Activated CD4-positive, alpha-beta memory T cell treated with anti-CD3 and anti-CD28 coated beads for 36 hours (primary cell): ENCODE measurements around the gene MAMLD1. TPM values are rescaled to one million over a fixed set of nuclear protein-coding genes. Genes with fewer than 3 reads are reported as not detected.

Experiments
- CTCF ChIA-PET: fragments of 350-600 bp; sonication (Branson Sonifier 250); formaldehyde crosslinking; loops from one replicate; lab custom pipeline; 2021; ENCODE audit warnings: antibody characterized with exemption, inconsistent platforms; lab: Charles Lee
- POLR2A ChIA-PET: fragments of 350-600 bp; sonication (Branson Sonifier 250); formaldehyde crosslinking; loops from one replicate; lab custom pipeline; 2021; ENCODE audit warnings: antibody characterized with exemption; lab: Charles Lee
- DNase-seq: peaks from one replicate; pipeline ENCODE4 v3.0.0-alpha.2; 2020
- H3K27ac Mint-ChIP-seq: one replicate; pipeline ENCODE4 v1.8.0; 2021; ENCODE audit warnings: mixed read lengths
- H3K27me3 Mint-ChIP-seq: one replicate; pipeline ENCODE4 v1.8.0; 2021; ENCODE audit warnings: mixed read lengths
- H3K36me3 Mint-ChIP-seq: one replicate; pipeline ENCODE4 v1.8.0; 2021; ENCODE audit warnings: mixed read lengths
- H3K4me1 Mint-ChIP-seq: one replicate; pipeline ENCODE4 v1.8.0; 2021; ENCODE audit warnings: low read depth, mixed read lengths
- H3K4me3 Mint-ChIP-seq: one replicate; pipeline ENCODE4 v1.8.0; 2021; ENCODE audit warnings: mild to moderate bottlenecking, mixed read lengths
- H3K9me3 Mint-ChIP-seq: one replicate; pipeline ENCODE4 v1.8.0; 2021; ENCODE audit warnings: mixed read lengths
- intact Hi-C: fragments of 100-400 bp; cut with micrococcal nuclease; formaldehyde crosslinking; loops from one replicate; pipeline ENCODE4 v1.15.1; 2023
- total RNA-seq, 2 experiments: library from RNA; stranded (reverse); gene quantifications; one replicate each; pipeline ENCODE4 v1.2.3, GENCODE V29; 2021

MAMLD1 gene, protein sequence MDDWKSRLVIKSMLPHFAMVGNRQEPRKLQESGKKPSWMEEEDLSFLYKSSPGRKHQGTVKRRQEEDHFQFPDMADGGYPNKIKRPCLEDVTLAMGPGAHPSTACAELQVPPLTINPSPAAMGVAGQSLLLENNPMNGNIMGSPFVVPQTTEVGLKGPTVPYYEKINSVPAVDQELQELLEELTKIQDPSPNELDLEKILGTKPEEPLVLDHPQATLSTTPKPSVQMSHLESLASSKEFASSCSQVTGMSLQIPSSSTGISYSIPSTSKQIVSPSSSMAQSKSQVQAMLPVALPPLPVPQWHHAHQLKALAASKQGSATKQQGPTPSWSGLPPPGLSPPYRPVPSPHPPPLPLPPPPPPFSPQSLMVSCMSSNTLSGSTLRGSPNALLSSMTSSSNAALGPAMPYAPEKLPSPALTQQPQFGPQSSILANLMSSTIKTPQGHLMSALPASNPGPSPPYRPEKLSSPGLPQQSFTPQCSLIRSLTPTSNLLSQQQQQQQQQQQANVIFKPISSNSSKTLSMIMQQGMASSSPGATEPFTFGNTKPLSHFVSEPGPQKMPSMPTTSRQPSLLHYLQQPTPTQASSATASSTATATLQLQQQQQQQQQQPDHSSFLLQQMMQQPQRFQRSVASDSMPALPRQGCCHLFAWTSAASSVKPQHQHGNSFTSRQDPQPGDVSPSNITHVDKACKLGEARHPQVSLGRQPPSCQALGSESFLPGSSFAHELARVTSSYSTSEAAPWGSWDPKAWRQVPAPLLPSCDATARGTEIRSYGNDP
- 1 to 10 TPM; 2.1 to 2.2 TPM for total RNA-seq

DNA sequence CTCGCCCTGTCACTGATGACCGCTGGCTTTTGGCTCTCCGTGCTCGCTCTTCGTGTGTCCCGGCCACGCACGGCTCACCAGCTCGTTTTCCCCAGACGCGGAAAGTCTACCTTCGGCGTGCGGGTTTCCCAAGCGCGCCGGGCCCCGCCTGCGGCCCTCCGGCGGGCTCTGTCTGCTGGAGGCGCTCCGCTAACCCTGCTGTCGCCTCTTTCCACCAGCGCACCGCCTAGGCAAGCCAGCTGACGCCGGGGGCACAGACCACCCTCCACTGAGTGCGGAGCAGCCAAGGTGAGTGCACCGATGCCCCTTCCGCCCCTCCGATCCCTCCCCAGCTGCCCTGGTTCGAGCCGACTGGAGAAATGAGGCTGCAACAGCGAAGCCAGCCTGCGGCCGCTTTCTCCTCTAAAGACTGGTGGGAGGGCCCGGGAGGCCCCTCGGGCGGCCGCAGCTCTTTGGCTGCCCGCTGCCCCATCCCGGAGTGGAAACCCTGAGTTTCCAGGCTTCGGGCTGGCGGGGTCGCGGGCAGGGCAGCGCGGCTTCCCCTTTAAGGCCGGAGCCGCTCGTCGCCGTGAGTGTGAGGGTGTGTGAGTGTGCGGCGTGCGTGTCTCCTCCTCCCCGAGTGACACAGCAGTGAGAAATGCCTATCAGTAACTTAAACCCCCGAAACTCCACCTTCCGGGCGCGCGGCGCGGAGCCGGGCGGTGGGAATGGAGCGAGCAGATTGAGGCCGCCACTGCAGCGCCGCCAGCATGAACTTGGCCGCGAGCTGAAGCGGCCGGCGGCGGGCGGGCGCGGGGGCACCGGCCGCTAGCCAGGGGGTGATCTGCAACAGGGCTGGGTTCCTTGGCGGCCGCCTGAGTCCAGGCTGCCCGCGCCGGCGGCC lies at the start of gene MAMLD1:
Gene MAMLD1, plus strand, starts transcription at position 719 of the 883 bp plus-strand sequence. CDS start 82,200 bp downstream, outside the sequence.
- ChIA-PET CTCF (interaction anchor here (0.7 to 1.6 kb wide), 3 partner anchors 122 to 372 kb away, joined by 3 read pairs; no protein-coding TSS in a partner anchor), POLR2A (interaction anchor here (1.3 to 1.6 kb wide), 2 partner anchors 120 to 208 kb away, joined by 3 read pairs; no protein-coding TSS in a partner anchor)
- Mint-ChIP-seq H3K9me3 (no peaks in the 10 kb centered on the region), H3K4me1 (peaks cover 18% of the 10 kb centered on the region), H3K36me3 (no peaks in the 10 kb centered on the region), H3K27me3 (peaks cover 9% of the 10 kb centered on the region), H3K4me3 (peak within 1 kb of the TSS; percentile 79), H3K27ac (peak within 1 kb of the TSS; percentile 38)
- DNase-seq: peak; percentile 68
- intact Hi-C loops: loop anchor here (2.0 to 5.0 kb wide), 4 partner anchors 116 to 401 kb away; partner anchors contain the start of gene MTMR1

DNA sequence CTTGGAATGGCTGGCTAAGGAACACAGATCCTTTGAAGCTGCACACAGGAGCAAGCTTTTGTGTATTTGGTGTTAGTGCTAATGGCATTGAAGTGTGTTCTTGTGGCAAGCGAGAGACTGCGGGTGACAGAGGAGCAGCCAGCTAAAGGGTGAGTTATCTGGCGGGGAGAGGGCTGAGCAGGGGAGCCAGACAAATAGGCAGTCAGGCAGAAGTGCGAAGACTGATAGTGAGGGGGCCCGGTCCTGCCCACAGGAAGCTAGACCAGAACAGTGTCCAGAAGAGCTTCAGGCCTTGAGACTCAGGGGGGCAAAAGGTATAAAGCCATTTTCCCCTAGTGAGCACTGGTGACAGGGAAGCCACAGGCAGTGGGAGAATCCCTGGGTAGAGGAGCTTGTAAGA lies 49.6 kb upstream of the MAMLD1 start:
- POLR2A ChIA-PET: no interaction called here

DNA sequence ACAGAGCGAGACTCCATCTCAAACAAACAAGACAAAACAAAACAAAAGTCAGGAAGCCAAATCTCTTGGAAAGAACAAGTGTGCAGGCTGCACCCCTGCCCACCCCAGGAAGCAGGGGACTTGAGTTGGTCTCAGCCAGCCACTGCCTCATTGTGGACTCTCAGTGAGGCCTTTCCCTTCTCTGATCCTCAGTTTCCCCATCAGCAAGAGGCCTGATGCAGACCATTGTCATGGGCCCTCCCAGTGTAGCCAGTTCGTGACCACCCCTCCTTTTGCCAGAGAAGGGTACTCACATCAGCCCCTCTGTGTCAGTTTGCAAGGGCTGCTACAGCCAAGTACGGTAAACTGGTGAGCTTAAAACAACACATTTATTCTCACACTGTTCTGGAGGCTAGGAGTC lies 48.9 kb upstream of the MAMLD1 start:
- intact Hi-C loops: no loop called here
- no peak overlapping the region for H3K4me3 Mint-ChIP-seq

More for the DNA sequence above, 49.6 kb upstream of the MAMLD1 start:
- no peaks in the 10 kb centered on the region for H3K4me1 Mint-ChIP-seq
- intact Hi-C loops: no loop called here
- DNase-seq: no peak
- H3K4me3 Mint-ChIP-seq: no peak overlapping the region
- CTCF ChIA-PET: no interaction called here
- no peak overlapping the region for H3K27ac Mint-ChIP-seq
- no peaks in the 10 kb centered on the region for H3K27me3 Mint-ChIP-seq
- H3K36me3 Mint-ChIP-seq: no peaks in the 10 kb centered on the region
- no peaks in the 10 kb centered on the region for H3K9me3 Mint-ChIP-seq

DNA sequence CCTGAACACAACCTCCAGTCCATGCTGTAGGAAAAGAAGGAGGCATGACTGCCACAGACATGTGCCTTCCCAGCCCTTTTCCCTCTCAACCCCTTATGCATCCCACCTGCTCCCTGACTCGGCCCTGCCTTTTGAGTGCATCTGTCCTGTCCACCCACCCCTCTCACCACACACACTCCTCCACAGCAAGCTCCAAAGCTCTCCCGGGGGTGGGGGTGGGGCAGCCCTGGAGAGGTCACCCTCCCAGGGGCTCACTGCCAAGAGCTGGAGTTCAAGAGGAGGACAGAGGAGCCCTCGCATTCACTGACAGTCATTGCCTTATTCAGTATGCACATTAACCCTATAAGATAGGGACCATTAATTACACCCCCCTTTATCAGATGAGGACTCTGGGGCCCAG lies 46.6 kb upstream of the MAMLD1 start:
- no peak overlapping the region for H3K4me3 Mint-ChIP-seq
- DNase-seq: no peak
- ChIA-PET CTCF (no interaction called here), POLR2A (no interaction called here)
- H3K27me3 Mint-ChIP-seq: no peaks in the 10 kb centered on the region
- H3K36me3 Mint-ChIP-seq: no peaks in the 10 kb centered on the region
- no peak overlapping the region for H3K27ac Mint-ChIP-seq
- no peaks in the 10 kb centered on the region for H3K4me1 Mint-ChIP-seq
- intact Hi-C loops: no loop called here
- no peaks in the 10 kb centered on the region for H3K9me3 Mint-ChIP-seq

More for the DNA sequence above, 48.9 kb upstream of the MAMLD1 start:
- ChIA-PET CTCF (no interaction called here), POLR2A (no interaction called here)
- Mint-ChIP-seq H3K36me3 (no peaks in the 10 kb centered on the region), H3K27me3 (no peaks in the 10 kb centered on the region), H3K4me1 (no peaks in the 10 kb centered on the region), H3K27ac (no peak overlapping the region), H3K9me3 (no peaks in the 10 kb centered on the region)
- DNase-seq: no peak

DNA sequence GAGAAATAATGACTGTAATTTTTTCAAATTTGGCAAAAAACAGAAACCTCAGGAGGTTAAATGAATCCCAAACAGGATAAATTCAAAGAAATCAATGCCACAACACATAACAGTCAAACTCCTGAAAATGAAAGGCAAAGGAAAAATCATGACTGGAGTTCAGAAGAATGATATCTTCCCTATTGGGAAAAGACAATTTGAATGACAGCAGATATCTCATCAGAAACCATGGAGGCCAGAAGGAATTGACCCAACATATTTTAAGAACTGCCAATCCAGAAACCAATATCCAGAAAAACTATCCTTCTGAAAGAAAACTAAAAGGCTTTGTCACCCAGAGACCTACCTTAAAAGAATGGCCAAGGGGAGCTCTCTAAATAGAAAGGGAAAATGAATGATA lies 40.1 kb upstream of the MAMLD1 start:
- no peaks in the 10 kb centered on the region for H3K4me1 Mint-ChIP-seq
- H3K9me3 Mint-ChIP-seq: no peaks in the 10 kb centered on the region
- intact Hi-C loops: no loop called here
- no peaks in the 10 kb centered on the region for H3K27me3 Mint-ChIP-seq
- POLR2A ChIA-PET: no interaction called here
- no peak overlapping the region for H3K27ac Mint-ChIP-seq
- no peaks in the 10 kb centered on the region for H3K36me3 Mint-ChIP-seq
- no peak overlapping the region for H3K4me3 Mint-ChIP-seq
- CTCF ChIA-PET: no interaction called here
- no peak for DNase-seq

DNA sequence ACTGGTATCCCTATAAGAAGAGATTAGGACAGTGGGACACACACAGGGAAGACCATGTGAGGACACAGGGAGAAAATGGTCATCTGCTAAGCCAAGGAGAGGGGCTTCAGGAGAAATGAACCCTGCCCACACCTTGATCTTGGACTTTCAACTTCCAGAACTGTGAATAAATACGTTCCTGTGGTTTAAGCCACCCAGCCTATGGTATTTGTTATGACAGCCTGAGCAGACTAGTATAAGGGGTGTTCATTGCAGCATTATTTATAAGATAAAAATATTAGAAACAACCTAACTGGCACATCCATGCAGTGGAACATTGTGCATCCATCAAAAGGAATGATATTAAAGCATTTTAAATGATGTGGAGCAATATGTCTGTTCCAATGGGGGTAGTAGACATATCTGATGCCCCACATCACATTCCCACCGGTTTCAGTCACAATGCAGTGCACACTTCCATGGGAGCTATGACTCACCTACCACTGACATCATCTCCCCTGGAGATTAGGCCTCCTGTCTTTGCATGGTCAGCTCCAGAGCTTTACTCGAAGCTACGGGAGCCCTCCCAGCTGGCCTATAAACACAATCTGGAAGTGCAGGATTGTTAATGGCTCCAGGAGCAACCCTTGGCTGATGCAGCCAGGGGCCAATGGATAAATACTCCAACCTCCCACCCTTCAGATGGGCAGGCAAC lies 38.9 kb upstream of the MAMLD1 start:
- Mint-ChIP-seq H3K4me1 (no peaks in the 10 kb centered on the region), H3K27me3 (no peaks in the 10 kb centered on the region), H3K4me3 (no peak overlapping the region), H3K9me3 (no peaks in the 10 kb centered on the region), H3K27ac (no peak overlapping the region), H3K36me3 (no peaks in the 10 kb centered on the region)
- intact Hi-C loops: no loop called here
- no peak for DNase-seq
- ChIA-PET CTCF (no interaction called here), POLR2A (no interaction called here)

DNA sequence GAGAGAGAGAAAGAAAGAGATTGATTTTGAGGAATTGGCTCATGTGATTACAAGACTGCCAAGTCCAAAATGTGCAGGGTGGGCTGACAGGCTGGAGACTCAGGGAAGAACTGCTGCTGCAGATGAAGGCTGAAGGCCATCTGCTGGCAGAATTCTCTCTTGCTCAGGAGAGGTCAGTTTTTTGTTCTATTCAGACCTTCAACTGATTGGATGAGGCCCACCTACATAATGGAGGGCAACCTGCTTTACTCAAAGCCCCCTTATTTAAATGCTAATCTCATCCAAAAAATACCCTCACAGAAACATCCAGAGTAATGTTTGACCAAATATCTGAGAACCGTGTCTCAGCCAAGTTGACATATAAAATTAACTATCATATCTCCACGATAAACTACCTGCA lies 38.2 kb upstream of the MAMLD1 start:
- Mint-ChIP-seq H3K27ac (no peak overlapping the region), H3K4me1 (no peaks in the 10 kb centered on the region), H3K27me3 (no peaks in the 10 kb centered on the region), H3K9me3 (no peaks in the 10 kb centered on the region), H3K4me3 (no peak overlapping the region), H3K36me3 (no peaks in the 10 kb centered on the region)
- ChIA-PET CTCF (no interaction called here), POLR2A (no interaction called here)
- no peak for DNase-seq
- intact Hi-C loops: no loop called here

DNA sequence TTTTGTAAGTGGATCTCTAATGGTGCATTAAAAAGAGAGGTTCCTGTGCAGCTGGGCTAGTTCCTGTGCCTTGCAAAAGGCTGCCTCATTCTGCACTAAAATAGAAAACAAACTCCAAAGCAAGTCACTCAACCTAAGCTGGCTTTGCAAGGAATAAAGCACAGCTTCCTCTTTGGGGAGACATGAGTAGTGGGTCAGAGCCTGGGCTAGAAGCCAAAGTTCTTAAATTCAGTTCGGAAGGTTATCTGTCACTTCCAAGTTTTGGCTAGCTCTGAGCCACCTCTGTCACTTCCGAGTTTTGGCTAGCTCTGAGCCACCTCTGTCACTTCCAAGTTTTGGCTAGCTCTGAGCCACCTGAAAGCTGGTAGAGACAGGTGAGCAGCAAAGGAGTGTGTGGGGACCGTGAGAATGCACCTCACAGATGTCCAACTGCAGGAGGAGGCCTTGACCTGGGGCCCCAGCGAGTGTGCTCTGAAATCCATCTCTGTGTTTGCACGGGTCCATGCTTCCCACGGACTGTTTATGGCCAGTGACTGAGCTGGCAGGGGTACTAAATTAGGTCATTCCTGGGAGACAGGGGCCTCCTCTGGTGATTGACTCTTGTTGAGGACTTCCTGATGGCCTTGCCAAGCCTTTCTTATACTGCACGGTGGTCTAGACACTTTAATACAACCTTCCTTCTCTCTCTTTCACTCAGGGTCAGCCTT lies 36.4 kb upstream of the MAMLD1 start:
- no peak for DNase-seq
- H3K9me3 Mint-ChIP-seq: no peaks in the 10 kb centered on the region
- no peak overlapping the region for H3K27ac Mint-ChIP-seq
- ChIA-PET POLR2A (no interaction called here), CTCF (no interaction called here)
- intact Hi-C loops: no loop called here
- no peak overlapping the region for H3K4me3 Mint-ChIP-seq
- no peaks in the 10 kb centered on the region for H3K36me3 Mint-ChIP-seq
- no peaks in the 10 kb centered on the region for H3K27me3 Mint-ChIP-seq
- no peaks in the 10 kb centered on the region for H3K4me1 Mint-ChIP-seq

DNA sequence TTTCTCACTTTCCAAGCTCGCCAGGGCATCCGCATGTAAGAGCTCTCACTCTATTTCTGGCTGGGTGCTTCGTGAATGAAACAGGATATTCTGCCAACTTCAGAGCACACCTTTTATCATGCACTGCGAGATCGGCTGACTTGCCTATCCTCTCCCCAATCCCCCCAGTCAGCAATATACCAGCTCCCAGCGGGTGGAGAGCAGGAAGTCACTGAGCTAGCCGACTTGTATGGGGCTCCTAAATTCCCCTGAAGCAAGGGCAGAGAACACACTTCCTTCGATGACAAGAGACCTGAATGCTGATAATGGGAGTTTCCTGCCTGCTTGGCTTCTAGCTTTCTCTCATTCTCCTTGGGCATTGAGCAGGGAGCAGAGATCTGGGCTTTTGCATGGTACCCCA lies 33.8 kb upstream of the MAMLD1 start:
- DNase-seq: no peak
- H3K36me3 Mint-ChIP-seq: no peaks in the 10 kb centered on the region
- peaks cover 9% of the 10 kb centered on the region for H3K4me1 Mint-ChIP-seq
- no peaks in the 10 kb centered on the region for H3K27me3 Mint-ChIP-seq
- no peaks in the 10 kb centered on the region for H3K9me3 Mint-ChIP-seq
- H3K4me3 Mint-ChIP-seq: no peak overlapping the region
- no peak overlapping the region for H3K27ac Mint-ChIP-seq
- intact Hi-C loops: no loop called here
- POLR2A ChIA-PET: no interaction called here
- CTCF ChIA-PET: no interaction called here

DNA sequence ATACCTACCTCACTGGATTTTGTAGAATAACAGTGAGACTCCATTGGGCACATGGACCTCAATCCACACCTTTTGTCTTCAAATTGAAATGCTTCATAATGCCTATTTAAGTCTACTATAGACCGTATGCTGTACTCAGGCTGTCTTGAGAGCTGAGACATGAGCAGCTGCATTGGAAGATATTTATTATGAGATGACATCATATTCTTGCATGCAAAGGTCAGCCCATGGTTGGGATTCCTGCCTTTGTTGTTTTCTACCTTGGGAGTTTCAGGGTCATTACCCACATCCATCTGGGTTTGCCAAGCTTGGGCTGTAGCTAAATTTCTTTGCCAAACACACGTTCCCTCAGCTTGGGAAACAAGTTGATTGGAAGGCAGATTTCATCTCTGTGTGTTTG lies 33.2 kb upstream of the MAMLD1 start:
- DNase-seq: no peak
- Mint-ChIP-seq H3K27me3 (no peaks in the 10 kb centered on the region), H3K36me3 (no peaks in the 10 kb centered on the region), H3K4me3 (no peak overlapping the region), H3K27ac (no peak overlapping the region), H3K4me1 (peaks cover 9% of the 10 kb centered on the region), H3K9me3 (no peaks in the 10 kb centered on the region)
- POLR2A ChIA-PET: no interaction called here
- intact Hi-C loops: no loop called here
- CTCF ChIA-PET: no interaction called here

DNA sequence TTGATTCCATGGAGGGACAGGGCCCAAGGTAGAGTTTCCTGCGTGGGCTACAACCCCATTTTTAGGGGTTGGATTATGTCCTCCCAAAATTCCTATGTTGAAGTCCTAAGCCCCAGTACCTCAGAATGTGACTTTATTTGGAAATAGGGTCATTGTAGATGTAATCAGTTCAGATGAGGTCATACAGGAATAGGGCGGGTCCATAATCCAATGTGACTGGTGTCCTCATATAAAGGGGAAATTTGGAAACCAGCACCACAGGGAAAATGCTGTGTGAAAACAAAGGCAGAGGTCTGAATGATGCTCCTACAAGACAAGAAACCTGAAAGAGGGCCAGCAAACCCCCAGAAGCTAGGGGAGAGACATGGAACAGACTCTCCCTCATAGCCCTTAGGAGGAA lies 31.1 kb upstream of the MAMLD1 start:
- intact Hi-C loops: no loop called here
- H3K27ac Mint-ChIP-seq: no peak overlapping the region
- CTCF ChIA-PET: no interaction called here

More for the DNA sequence above, 31.1 kb upstream of the MAMLD1 start:
- no peaks in the 10 kb centered on the region for H3K36me3 Mint-ChIP-seq
- H3K9me3 Mint-ChIP-seq: no peaks in the 10 kb centered on the region
- no peak overlapping the region for H3K4me3 Mint-ChIP-seq
- H3K4me1 Mint-ChIP-seq: peaks cover 9% of the 10 kb centered on the region
- H3K27me3 Mint-ChIP-seq: no peaks in the 10 kb centered on the region
- no peak for DNase-seq
- POLR2A ChIA-PET: no interaction called here
